NCI-H345 (cell line): ENCODE results near the gene DMRTB1.
"Not testable (repeated sequence)": the region's sequence is repeated elsewhere in the genome, so short reads cannot be mapped to it uniquely, and the experiment has no call there.

Source experiments
- DNase-seq: peaks from one replicate; lab custom pipeline; 2025; lab: John Stamatoyannopoulos, UW

DMRTB1 gene

GRCh38 chr1:53459321-53460175, at the start of gene DMRTB1:
Gene DMRTB1, plus strand, starts transcription at chr1:53459399. Its CDS starts 55 bp downstream, at chr1:53459454.
- no peak for DNase-seq

- DNase-seq, result no peak
These were observed 49.5 kb upstream of the DMRTB1 start for GRCh38 chr1:53409695-53410094.

GRCh38 chr1:53410100-53410541, 49.1 kb upstream of the DMRTB1 start:
- DNase-seq, result no peak

GRCh38 chr1:53410701-53411100, 48.5 kb upstream of the DMRTB1 start:
- DNase-seq, result no peak

GRCh38 chr1:53411541-53412152, 47.6 kb upstream of the DMRTB1 start:
- no peak for DNase-seq

GRCh38 chr1:53412285-53413174, 46.7 kb upstream of the DMRTB1 start:
- no peak for DNase-seq

GRCh38 chr1:53413175-53414001, 45.8 kb upstream of the DMRTB1 start:
- no peak for DNase-seq

GRCh38 chr1:53414632-53415031, 44.6 kb upstream of the DMRTB1 start:
- DNase-seq, result no peak

- no peak for DNase-seq
These were observed 43.8 kb upstream of the DMRTB1 start for GRCh38 chr1:53415432-53415831.

- no peak for DNase-seq
These were observed 42.9 kb upstream of the DMRTB1 start for GRCh38 chr1:53416269-53416813.

- no peak for DNase-seq
These were observed 42.1 kb upstream of the DMRTB1 start for GRCh38 chr1:53417074-53417511.

GRCh38 chr1:53419034-53419433, 40.2 kb upstream of the DMRTB1 start:
- no peak for DNase-seq

- DNase-seq, result no peak
These were observed 38.9 kb upstream of the DMRTB1 start for GRCh38 chr1:53420341-53420740.

- DNase-seq, result no peak
These were observed 38.0 kb upstream of the DMRTB1 start for GRCh38 chr1:53421208-53421607.

- no peak for DNase-seq
These were observed 28.9 kb upstream of the DMRTB1 start for GRCh38 chr1:53430261-53430660.

- no peak for DNase-seq
These were observed 28.4 kb upstream of the DMRTB1 start for GRCh38 chr1:53430779-53431178.

- DNase-seq, result no peak
These were observed 28.0 kb upstream of the DMRTB1 start for GRCh38 chr1:53431244-53431643.

GRCh38 chr1:53431805-53432565, 27.2 kb upstream of the DMRTB1 start:
- no peak for DNase-seq

GRCh38 chr1:53432611-53433010, 26.6 kb upstream of the DMRTB1 start:
- DNase-seq, result no peak

GRCh38 chr1:53434405-53435007, 24.7 kb upstream of the DMRTB1 start:
- DNase-seq, result not testable (repeated sequence)
